HG03432 (cell line): ENCODE measurements around the gene GALNT9.

Source experiments
- ATAC-seq: cut with Tn5 transposase; IDR thresholded peaks from one replicate; pipeline ENCODE4 v1.9.1; 2021; ENCODE audit warnings: mild to moderate bottlenecking, moderate library complexity; ENCODE audit not compliant: unreplicated experiment

The GALNT9 gene

DNA sequence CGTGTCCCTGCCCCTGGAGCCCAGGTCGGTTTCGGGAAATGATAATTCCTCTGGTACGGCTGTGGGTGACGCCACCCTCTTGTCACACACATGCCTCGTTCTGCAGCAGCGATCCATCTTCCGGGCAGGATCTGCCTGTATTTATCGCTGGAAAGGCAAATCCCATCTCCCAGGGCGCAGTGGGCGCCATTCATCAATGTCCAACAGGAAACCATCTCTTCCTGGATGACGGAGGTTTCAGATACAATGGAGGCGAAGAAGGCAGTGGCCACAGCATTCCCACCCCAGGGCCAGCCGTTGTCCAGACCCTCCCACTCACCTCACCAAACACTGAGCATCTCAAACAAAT lies 110.9 kb downstream of the GALNT9 start:
- no peak for ATAC-seq

DNA sequence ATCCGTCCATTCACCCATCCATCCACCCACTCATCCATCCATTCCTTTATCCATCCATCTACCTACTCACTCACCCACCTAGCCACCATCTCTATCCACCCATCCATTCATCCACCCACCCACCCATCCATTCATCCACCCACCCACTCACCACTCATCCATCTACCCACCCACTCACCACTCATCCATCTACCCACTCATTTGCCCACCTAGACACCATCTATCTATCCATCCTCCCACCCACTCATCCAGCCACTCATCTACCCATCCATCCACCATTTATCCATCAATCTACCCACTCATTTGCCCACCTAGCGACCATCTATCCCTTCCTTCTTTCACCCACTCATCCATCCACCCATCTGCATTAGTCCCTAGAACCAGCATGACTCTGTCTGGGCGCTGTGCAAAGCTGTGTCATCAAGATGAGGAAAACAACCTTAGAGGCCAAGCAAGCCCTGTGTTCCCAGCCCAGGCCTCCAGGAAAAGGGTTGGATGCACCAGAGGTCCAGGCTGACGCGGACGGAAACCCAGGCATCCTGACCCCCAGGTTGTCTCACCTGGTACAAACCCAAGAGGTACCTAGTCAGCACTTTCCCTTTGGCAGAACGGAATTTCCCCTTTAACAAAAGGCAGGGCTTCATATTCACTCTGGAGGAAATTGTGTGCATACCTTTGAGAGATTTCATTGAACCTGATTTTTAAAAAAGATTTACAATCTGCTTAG lies 111.4 kb downstream of the GALNT9 start:
- no peak for ATAC-seq

DNA sequence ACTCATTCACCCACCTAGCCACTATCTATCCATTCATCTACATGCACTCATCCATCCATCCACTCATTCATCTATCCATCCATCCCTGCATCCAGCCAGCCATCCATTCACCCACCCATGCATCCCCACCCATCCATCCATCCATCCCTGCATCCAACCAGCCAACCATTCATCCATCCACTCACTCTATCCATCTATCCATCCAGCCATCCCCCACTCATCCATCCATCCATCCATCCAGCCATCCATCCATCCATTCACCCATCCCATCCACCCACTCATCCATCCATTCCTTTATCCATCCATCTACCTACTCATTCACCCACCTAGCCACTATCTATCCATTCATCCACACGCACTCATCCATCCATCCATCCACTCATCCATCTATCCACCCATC lies 112.0 kb downstream of the GALNT9 start:
- no peak for ATAC-seq

DNA sequence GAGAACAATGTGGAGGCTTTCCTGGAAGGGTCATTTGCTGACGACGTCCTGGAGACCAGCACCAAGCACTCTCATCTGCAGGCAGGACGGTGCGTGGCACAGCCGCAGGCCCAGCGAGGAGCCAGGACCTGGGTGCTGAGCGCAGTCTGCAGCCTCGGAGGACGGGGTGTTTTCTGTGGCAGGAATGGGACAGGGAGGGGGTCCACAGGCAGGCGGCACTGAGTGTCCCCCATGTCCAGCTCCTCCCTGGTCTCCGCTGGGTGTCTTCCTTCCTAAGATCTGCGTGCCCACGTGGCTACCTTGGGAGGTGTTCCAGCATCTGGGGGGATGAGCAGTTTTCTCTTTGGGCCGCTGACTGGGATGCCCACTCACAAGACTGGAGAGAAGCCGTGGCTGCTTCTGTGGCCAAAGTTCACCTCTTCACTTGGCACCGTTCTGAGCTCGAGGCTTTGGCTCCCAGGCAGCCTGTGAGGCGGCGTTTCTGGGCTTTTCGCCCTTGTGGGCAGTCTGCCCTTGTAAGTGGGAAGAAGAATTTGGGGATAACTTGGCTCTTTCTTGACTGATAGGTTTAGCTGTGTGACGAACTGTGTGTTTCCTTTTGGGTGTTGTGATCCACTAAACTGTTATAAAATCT lies 112.9 kb downstream of the GALNT9 start:
- ATAC-seq: no peak

DNA sequence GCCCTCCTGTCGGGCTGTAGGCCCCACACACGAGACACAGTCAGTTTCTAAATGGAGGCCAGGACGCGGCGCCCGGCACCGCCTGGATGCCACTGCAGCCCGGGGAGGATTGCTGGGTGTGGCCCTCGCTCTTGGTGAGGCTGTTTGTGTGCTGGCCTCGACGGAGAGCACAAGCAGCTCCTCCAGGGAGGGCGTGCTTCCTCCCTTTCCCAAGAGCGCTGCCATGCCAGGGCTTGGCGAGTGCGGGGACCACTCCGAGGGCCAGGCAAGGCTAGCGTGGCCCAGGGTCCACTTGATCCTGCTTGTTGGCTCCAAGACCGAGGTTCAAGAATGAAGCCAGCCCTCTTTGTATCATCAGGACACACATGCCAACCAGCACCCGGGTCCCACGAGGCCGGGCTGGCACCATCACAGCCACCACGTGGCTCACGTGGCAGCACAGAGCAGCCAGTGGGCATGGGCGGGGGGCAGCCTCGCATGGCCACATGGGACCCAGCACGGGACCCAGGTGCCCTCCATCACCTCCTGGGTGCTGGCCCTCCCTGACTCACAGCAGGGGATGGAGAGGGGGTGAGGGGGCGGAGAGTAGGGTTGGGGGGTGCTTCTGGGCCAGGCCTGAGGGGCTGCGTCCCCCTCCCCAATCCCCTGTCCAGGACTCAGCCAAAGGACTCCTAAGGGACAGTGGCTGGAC lies 113.9 kb downstream of the GALNT9 start:
- ATAC-seq: no peak

DNA sequence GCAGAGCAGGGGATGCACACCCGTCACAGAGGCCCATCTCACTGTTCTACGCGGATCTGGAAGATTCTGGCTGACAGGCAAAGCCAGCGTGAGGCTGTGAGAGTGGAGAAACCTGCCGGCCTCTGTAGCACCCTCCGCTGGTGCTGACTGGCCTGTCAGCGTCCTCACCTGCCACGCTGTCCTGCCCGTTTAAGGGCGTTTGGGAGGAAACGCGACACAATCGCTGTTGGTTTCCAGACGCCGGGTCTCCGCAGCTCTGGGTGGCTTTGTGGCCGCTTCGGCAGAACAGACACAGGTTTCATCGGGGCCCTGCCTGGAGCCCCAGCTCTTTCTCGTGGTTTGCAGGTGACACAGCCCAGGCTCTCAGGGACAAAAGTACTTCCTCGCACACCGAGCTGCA lies 114.5 kb downstream of the GALNT9 start:
- no peak for ATAC-seq

DNA sequence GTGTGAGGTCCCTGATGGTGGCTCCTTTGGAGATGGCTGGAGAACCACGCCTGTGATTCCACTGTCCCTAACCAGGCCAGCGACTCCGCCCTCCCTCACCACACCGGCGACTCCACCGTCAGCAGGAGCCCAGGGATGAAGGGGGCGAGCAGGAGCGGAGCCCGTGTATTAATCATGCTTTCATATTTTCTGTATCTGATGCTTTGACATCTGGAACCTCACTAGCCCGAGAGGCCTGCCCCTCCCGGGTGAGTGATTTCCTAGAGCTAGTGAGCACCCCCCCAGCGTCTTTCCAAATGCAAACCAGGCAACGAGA lies 115.3 kb downstream of the GALNT9 start:
- no peak for ATAC-seq

DNA sequence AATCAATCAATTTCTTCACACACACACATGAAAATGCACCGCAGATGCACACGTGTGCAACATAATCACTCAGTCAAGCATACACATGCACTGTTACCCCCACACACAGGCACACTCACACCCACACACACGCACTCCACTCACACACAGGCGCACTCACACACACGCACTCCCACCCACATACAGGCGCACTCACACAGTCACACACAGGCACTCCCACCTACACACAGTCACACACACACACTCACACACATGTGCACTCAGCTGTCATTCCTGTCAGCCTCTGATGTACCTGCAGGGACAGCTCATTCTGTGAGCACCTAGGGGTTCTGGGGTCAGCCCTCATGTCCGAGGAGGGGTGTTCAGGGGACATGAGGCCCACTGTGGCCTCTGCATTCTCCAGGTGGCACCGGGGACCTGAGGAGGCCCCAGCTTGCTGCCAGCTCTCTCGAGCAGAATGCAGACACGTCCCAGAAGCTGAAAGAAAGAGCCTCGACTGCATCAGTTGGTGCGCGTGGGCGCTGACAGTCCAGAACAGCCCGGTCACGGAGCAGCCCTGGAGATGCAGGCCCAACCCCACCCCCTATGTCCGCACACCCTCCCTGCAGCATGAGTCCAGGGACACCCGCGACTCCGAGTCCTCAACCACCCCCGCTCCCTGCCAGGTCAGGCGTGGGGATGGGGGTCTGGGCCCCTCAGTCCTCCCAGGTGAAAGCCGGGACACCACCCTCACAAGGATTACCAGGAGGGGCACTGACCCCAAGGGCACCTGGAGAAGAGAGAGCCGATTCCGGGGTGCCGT lies 115.8 kb downstream of the GALNT9 start:
- no peak for ATAC-seq

DNA sequence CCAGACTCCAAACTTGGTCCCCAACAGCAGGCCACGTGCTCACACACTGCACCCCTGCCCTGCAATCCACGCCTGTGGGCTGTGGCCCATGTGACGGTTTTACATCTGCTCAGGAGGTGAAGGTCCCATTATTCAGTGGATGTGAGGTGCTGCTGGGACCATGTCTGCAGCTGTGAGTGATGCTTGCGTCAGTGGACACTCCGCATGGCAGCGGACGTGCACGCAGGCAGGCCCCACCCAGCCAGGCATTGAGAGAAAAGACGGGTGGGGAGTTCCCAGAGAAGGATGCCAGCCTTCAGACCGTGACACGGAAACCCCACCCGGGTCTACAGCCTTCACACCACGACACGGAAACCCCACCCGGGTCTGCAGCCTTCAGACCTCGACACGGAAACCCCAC lies 117.6 kb downstream of the GALNT9 start:
- ATAC-seq: no peak

DNA sequence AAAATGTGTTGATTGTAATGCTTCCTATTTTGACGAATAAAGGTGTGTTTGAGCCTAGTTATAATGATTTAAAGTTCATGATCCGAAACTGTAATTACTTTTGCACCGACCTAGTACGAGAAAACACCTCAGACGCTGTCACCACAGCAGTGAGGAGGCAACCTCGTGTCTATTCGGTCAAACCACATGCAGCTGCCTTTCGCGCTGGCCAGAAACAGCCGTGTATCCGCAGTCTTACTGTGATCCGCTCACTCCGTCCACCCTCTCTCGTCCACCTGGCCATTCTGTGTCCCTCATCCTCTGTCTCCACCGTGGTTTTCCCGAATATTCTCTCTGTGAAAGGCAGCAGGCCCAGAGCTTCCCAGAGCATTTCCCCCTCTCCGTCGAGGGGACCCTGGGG lies 118.1 kb downstream of the GALNT9 start:
- ATAC-seq: no peak

DNA sequence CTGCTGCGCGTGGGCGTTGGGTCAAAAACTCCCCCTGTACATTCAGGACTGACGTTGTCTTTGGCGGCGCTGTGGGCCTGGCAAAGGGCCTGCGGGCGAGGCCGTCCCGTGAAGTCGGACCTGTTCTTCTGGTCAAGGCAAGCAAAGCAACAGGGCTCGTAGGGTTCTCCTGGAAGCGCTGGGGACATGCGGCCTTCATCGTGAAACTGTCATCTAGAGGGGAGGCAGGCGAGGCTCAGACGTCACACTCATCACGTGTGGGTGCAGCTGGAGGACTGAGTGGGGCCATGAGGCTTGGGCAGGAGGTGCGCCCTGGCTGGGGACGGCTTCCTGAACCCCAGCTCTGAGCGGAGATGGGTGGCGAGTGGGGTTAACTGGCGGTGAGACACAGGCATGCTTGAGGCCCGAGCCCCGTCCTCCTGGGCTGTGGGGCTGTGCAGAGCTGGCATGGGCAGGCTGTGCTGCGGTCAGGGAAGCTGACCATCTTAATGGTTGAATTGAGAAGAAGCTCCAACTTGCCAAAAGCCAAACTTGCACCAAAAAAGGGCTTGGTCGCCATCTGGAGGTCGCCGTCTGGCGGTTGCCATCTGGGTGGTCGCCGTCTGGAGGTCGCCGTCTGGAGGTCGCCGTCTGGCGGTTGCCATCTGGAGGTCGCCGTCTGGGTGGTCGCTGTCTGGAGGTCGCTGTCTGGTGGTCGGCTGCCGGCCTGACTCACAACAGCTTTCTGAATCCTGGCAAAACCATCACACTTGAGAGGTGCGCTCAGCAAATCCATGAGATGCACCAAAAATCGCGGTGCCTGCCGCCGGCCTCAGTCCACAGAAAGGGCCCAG lies 119.0 kb downstream of the GALNT9 start:
- no peak for ATAC-seq

DNA sequence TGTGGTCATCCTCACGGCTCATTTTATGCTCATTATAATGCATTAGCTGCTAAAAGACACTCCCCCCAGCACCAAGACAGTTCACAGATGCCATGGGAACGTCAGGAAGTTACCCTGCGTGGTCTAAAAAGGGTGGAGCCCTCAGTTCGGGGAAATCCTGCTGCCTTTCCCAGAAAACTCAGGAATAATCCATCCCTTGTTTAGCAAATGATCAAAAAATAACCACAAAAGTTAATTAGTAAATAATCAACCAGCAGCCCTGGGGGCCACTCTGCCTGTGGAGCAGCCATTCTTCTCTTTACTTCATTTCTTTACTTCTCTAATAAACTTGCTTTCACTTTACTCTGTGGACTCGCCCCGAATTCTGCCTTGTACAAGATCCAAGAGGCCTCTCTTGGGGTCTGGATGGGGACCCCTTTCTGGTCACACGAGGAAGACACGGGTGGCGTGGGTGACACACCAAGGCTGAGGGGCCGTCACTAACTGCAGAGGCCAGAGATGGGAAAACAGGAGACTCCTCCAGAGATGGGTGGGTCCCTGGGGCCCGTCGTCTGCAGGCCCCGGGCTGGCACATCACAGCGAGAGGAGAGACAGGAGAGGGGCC lies 119.7 kb downstream of the GALNT9 start:
- ATAC-seq: no peak

DNA sequence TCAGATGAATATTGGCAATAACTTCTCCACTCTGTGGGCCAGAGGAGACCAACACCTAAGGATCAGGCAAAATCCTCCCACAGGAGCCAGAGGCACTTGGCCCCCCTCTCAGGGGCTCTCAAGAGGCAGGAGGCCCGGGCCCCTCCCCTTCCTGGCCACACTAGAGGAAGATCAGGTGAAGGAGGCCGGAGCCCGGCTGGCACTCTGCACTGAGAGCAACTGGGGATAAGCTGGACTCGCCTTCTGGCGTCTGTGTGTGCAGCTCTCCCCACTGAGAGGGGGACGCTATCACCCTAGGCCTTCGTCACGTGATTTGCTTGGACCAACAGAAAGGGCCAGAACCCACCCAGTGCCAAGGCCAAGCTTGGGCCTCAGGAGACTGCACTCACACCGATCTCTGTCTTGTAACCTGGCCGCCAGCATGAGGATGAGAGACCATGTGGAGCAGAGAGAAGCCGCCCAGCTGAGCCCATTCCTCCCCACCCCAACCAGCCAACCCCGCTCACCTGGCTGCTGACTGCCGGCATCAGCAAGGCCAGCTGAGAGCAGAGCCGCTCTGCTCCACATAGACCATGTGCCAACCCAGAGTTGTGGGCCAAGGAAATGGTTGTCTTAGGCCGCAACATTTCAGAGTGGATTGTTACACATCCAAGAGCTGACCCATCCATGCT lies 121.1 kb downstream of the GALNT9 start:
- no peak for ATAC-seq

DNA sequence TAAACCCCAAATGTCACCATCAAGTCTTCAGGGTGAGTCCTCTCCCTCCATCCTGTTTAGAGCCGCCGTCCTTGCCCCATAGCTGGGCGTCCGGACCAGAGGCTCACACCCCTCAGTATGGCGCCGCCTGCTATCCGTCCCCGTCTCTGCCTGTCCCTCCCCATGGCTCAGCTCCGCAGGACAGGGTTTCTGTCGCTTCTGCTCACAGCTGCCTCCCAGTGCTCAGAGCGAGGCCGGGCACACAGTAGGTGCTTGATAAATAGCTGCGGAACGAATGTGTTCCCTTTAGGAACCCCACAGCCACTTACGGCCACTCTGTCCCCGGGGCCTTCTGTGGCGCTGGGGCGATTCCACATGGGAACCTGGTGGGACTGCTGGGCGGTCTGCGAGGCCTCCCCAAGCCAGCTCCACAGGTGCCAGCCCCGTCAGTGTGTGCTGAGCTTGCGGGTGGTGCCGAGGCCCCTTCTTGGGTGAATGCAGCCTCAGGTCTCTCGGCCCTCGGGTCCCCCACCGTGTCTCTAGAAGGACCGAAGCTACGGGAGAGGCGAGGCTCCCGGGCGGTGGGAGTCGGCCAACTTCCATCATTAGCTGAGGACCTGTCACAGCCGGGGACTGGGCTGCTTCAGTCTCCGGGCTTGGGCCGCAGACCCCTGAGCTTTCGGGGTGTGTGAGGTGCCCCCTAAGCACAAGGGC lies 122.2 kb downstream of the GALNT9 start:
- no peak for ATAC-seq

DNA sequence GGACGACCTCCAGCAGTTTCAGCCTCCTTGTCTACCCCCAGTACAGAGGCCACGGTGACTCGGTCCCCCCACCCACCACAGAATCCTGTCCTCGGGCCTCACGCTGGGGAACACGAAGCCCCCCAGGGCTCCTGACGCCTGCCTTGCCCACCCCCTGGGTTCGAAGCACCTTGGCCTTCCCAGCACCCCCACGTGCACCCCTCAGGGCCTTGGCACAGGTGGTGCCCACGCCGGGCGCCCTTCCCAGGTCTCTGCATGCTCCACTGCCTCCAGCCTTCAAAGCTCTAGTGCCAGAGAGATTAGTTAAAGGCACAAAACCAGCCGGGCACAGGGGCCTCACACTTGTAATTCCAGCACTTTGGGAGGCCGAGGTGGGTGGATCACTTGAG lies 123.3 kb downstream of the GALNT9 start:
- ATAC-seq: no peak

DNA sequence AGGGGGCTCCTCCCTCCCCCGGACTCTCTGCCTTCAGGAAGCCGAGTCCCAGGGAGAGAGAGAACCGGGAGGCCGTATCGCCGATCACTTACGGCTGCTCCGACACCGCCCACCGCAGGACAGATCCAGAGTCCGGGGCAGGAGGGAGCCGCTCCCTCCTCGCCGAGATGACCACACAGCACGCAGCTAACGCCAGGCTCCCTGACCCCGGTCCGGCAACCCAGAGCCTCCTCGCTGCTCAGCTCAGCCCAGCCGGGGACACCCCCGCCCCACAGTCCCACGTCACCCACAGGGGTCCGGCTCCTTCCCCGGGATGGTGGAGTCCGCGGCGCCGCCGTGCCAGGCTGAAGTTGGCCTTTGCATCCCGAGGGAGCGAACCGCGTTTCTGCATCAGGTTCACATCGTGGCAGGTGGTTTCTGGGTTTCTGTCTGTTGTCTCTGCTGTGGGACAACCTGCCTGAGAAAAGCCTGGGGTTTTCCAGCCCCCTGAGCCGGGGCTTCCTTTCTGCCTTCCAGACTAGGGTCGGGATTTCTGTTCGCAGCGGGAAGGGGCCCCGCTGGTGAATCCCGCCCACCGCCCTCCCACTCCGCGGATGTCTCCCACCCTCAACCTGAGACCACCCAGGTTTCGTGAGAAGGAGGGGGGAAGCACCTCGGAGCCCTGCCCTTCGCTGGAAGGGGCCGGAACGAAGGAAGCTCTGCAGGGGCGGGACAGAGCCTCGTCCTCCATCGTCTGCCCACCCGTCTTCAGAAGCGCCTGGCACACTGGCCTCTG lies 123.9 kb downstream of the GALNT9 start:
- ATAC-seq: no peak

DNA sequence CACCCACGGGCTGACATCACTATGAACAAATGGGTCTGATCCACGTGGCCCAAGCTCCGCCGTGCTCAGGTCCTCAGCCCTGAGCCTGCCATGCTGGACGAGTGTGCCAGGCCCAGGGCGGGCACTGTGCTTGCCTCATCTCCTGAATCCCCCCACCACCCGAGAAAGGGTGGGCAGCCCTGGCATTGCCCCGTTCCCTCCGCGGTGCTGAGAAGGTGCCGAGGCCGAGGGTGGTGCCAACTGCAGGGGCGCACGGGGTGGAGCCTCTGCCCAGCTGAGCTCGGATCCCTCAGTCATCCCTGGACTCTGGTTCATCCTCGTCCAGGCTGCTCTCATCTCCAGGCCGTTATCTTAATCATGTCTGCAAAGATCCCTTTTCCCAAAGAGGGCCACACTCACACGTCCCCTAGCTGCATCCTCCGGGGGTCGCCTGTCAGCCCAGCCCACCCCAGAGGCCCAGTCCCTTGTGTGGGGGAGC lies 124.6 kb downstream of the GALNT9 start:
- ATAC-seq: no peak

DNA sequence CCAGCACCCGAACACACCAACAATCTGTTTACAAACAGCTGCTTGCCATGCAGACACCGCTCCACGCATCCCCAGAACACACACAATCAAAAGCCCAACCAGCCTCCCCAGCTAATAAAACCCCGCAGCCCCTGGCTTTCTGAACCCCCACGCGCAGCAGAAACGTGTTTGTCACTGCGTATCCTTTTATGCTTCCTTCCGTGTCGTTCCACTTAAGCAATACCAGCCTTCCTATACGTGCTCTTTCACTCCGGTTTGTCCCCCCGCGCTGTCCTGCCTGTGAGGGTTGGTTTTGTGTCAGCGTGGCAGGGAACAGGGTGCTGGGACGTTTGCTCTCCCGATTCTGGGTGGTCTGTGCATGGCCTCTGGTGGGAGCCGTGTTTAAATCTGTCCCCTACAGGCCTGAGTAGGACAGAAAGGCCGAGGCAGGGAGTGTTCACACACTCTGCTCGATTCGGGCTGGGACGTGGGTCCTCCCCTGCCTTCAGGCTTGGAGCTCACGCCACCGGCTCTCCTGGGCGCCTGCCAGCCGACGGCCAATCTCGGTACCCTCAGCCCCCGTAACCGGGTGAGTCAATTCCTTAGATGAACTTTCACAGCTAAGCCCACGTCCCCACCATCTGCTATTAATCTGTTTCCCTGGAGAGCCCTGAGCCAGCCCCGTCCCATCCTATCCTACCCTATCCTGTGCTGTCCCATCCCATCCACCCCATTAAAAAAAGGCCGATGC lies 125.2 kb downstream of the GALNT9 start:
- no peak for ATAC-seq
